NCI-H146 treated with DMSO at 0.1 percent for 48 hours (cell line): ENCODE measurements around the gene GIN1.
"Not testable (repeated sequence)": the region's sequence is repeated elsewhere in the genome, so short reads cannot be mapped to it uniquely, and the experiment has no call there.

Experiments
- DNase-seq: peaks from one replicate; lab custom pipeline; 2025; ENCODE audit not compliant: unreplicated experiment; lab: John Stamatoyannopoulos, UW

Gene GIN1

DNA sequence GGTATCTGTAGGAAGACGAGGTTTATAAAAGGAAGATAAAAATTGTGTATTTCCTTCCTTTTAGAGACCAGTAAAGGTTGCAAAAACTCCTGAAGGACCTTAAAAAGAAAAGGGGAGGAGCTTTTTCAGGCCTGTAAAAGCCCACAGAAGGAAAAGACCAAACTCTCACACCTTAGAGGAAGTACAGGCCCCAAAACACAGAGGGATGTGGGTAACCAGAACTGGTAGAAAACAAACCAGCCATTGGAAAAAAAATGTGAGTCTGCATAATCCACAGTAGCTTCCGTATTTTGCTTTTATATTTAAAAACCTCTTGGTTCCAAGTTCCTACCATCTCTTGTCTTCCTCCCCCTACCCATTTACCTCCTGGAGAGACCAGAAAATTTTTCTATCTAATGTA lies 8.5 kb downstream of the GIN1 start:
- DNase-seq = no peak

DNA sequence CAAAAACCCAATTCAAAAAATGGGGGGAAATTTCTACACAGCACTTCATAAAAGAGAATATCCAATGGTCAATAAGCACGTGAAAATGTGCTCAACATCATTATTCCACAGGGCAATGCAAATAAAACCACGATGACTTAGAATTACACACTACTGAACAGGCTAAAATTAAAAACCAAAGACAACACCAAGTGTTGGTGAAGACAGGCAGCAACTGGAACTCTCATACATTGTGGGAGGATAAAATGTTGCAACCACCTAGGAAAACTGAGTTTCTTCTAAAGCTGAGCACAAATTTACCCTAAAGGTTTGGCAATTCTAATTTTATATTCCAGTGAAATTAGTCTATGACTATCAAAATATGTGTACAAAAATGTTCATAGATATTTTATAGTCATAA lies 9.5 kb downstream of the GIN1 start:
- DNase-seq = no peak

GRCh38 chr5:103109277-103109676 lies 10.7 kb downstream of the GIN1 start:
- no peak for DNase-seq

DNA sequence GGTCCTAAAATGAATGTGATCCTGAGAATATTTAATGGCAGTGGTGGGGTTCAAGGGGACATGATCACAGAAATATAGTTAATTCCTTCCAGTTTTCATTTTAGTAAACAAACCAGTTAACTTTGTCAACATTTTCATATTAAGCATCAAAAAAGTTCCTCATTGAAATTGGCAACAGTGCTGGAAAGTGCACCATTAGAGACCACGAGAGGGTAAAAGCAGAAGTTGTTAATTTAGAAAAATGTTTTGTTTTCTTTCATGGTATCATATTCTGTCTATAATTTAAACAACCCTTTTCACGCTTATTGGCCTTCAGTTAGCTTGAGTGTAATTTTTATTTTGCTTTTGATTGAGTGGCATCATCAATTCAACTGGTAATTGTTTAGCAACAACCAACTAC lies 11.9 kb downstream of the GIN1 start:
- no peak for DNase-seq

DNA sequence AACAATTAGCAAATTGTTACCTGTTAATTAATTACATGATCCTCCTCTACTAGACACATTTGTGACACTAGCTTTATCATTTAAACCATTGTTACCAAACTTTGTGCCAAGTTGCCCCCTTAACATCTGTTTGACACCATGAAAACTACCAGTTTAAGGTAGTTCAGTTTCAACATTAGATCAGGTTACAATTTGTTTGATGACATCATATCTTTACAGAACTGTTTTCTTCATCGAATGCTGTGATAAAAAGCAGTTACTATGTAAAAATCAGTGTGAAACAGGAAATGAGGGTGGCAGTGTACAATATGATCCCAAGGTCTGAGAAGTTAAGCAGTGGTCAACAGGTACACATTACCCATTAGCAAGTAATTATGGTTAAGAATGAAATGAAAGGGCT lies 17.7 kb downstream of the GIN1 start:
- DNase-seq = no peak

DNA sequence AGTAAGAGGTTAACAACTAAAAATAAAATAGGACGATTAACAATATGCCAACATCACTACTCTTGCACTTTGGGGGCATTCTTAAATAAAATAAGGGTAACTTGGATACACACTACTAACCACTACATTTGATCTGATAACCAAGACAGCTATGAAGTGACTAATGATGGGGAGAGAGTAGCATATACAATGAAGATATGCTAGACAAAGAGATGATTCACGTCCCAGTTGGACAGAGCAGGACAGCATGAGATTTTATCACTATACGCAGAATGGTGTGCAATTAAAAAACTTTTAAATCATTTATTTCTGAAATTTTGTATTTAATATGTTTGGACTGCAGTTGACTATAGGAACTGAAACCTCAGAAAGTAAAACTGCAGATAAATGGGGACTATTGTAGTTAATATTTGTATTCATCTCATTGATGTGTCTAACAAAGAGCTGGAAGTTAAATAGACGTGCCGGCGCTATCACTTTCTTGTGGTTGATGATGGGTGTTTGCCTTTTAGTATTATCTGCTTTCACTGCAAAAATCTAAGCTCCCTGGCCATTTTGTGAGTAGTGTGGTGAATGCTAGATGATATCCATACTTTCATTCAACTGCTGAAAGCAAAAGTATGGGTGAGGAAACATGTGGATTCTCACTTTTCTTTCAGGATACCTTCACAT lies 18.7 kb downstream of the GIN1 start:
- no peak for DNase-seq

GRCh38 chr5:103098993-103099392 lies 20.9 kb downstream of the GIN1 start:
- DNase-seq = no peak

DNA sequence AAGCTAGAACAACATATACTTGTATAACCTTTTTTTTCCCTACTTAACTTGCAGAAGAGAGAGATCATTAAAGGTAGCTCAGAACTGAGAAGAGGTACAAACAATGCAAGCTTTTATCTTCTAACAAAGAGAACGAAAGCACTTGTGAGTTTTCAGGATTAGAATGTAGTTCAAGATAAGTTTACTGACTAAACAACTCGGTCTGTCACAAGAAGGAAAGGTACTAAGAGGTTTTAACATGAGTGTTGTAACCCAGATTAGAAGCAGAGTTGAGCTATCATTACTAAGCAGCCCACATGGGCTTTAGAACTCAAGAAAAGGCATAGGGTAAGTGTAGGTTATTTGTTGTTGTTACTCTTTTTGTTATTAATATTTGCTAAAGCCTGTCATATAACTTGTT lies 25.2 kb downstream of the GIN1 start:
- DNase-seq = no peak

DNA sequence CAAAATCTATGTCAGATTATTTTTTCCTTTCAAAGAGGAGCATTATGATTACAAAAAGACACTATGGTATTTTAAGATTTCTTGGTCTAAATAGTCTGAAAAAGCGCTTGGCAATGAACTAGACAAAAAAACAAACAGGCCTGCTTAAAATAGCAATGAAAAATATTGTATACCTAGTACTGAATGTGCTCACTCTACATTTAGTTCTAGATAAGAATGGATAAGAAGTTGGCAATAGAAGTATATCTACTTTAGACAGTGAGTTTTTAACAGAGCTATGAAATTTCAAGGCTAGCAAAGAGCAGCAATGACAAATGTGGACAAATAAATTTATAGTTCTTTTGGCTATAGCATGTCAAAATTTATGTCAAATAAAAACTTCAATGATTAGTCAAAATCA lies 26.2 kb downstream of the GIN1 start:
- DNase-seq = no peak

GRCh38 chr5:103092676-103093075 lies 27.3 kb downstream of the GIN1 start:
- no peak for DNase-seq

DNA sequence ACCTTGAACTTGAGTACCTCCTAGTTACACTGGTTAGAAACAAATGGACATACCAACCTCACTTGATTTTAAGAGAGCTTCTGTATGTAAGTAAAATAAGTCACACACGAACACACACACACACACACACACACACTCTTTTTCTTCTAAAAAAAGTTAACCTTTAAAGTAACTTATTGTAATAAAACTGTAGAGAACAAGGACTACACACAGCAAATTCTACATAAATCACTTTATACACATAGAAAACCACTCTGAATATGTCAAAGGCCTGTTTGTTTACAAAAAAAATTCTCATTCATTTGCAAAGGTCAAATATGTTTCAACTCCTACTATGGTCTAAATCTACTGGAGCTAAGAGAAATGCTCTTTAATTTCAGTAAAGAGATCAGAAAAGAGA lies 29.1 kb downstream of the GIN1 start:
- DNase-seq = no peak

DNA sequence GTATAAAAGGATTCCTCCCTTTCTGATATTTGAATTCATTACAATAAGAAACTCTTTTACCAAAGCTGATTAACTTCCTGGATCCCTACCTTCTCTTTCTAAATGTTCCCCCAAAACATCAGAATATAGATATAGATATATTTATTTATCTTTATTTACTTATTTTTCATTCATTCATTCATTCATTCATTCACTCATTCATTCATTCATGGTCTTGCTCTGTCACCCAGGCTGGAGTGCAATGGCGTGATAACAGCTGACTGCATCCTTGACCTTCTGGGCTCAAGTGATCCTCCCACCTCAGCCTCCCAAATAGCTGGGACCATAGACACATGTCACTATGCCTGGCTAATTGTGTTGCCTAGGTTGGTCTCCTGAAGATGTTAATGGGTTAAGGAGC lies 30.7 kb downstream of the GIN1 start:
- no peak for DNase-seq

- no peak for DNase-seq
Observed at GRCh38 chr5:103086547-103086946, 33.4 kb downstream of the GIN1 start.

- no peak for DNase-seq
Observed at GRCh38 chr5:103079796-103080195, 40.1 kb downstream of the GIN1 start.

- no peak for DNase-seq
Observed at GRCh38 chr5:103075442-103075841, 44.5 kb downstream of the GIN1 start.

DNA sequence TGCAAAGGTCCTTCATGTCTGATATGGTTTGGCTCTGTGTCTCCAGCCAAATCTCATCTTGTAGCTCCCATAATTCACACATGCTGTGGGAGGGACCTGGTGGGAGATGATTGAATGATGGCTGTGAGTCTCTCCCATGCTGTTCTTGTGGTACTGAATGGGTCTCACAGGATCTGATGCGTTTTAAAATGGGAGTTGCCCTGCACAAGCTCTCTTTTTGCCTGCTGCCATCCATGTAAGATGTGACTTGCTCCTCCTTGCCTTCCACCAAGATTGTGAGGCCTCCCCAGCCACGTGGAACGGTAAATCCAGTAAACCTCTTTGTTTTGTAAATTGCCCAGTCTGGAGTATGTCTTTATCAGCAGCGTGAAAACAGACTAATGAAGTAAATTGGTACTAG lies 46.4 kb downstream of the GIN1 start:
- not testable (repeated sequence) for DNase-seq

- DNase-seq = no peak
Observed at GRCh38 chr5:103066326-103066725, 53.6 kb downstream of the GIN1 start.

DNA sequence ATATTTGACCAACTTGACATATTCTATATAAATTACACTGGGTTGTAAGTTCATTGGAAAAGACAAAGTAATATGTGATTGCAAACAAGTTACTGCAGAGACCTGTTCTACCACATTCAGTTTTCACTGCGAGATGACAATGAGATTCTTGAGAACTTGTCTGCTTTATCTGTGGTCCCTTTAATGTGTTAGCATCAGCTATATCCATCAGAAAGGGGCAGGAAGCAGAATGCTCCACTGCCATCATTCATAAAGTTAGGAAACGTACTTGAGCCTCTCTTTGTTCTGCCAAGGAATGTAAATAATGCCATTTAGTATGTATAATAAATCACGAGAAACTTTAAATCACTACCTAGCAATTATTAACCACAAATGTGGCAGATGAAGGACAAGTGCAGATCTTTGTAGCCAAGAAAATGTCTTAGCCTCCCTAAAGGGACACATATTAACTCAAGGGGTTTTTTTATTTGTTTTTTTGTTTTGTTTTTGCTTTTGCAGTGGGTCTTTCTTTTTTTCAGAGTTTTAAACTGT lies 59.4 kb downstream of the GIN1 start:
- no peak for DNase-seq

DNA sequence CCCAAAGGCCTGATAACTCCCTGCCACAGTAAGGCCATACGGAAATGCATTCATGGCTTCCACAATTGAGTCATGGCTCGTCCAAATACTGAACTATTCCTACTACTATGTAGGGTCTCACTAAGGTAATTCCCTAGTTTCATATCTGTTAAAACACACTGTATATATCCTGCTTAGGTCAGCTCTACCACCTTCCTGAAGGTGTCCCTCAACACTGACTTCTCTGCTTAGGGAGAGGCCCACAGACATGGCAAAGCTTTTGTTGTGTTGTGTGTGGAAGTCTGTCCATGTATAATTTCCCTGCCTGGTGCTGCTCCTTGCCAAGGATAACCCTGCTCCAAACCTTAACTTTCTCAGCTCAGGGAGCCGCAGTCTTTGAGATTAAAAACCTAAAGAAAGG lies 60.4 kb downstream of the GIN1 start:
- DNase-seq = no peak

- DNase-seq = no peak
Observed at GRCh38 chr5:103057208-103058130, 62.5 kb downstream of the GIN1 start.

- DNase-seq = not testable (repeated sequence)
Observed at GRCh38 chr5:103046706-103047105, 73.2 kb downstream of the GIN1 start.

- no peak for DNase-seq
Observed at GRCh38 chr5:103041071-103041676, 78.8 kb downstream of the GIN1 start.
